GM04503 (cell line): Measurements from ENCODE around the gene DSCAM.

ENCODE experiments used
- DNase-seq: peaks from one replicate; pipeline ENCODE4 v3.0.0-alpha.2; 2012; ENCODE audit warnings: low read depth

Gene DSCAM

GRCh38 chr21:40840401-40841125, 6.4 kb downstream of the DSCAM start:
- no peak for DNase-seq

DNA sequence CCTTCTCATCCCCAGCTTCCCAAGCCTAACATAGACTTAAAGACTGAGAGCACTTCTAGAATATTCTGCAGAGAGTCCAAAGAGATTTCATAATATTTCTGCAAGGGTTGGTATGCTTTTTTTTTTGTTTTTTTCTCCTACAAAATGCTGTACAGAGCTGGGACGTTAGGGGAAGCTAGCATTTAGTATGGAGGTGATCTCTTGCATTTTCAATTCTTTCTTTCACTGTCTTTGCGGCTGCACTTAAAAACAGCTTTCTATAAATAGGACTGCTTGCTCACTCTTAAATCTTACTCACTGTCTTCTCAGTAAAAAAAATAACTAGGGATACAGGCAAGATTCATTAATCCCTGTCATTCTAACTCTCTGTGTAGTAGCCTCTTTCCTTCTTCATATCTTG, 7.4 kb downstream of the DSCAM start:
- no peak for DNase-seq

GRCh38 chr21:40837456-40837855, 9.5 kb downstream of the DSCAM start:
- DNase-seq = no peak

GRCh38 chr21:40835184-40835694, 11.7 kb downstream of the DSCAM start:
- no peak for DNase-seq

GRCh38 chr21:40833184-40833583, 13.8 kb downstream of the DSCAM start:
- no peak for DNase-seq

- no peak for DNase-seq
Observed at GRCh38 chr21:40832316-40832715, 14.6 kb downstream of the DSCAM start.

- no peak for DNase-seq
Observed at GRCh38 chr21:40830836-40831235, 16.1 kb downstream of the DSCAM start.

DNA sequence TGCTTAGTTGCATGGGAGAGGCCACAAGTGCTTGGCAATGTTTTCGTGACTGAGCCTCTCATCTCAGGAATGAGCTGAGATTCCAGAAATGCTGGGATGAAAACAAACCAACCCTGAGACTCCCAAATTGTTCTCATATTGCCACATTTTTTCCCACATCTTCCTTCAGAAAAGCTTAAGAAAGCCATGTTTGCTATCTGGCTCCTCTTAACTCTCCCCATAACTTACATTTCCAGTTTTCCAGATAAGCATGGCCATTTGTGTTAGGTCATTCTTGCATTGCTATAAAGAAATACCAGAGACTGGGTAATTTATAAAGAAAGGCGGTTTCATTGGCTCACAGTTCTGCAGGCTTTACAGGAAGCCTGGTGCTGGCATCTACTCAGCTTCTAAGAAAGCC, 17.2 kb downstream of the DSCAM start:
- DNase-seq = no peak

- no peak for DNase-seq
Observed at GRCh38 chr21:40829308-40829707, 17.6 kb downstream of the DSCAM start.

DNA sequence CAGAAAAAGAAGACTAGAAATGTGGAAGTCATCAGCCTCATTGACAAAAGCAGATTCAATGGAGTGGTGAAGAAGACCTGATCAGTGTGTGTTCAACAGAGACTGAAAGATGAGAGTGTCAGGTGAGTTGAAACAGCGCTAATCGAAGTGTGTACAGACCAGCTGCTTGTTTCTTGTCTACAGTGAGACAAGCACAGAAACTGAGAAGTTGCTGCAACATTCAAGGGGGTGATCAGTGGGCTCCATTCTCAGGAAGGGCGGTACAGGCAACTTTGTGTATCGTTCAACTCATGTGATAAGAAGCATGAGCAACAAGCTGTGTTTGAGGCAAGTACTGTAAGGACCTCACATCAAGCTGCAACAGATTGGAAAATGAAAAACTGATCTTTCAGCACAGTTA, 19.4 kb downstream of the DSCAM start:
- DNase-seq = no peak

DNA sequence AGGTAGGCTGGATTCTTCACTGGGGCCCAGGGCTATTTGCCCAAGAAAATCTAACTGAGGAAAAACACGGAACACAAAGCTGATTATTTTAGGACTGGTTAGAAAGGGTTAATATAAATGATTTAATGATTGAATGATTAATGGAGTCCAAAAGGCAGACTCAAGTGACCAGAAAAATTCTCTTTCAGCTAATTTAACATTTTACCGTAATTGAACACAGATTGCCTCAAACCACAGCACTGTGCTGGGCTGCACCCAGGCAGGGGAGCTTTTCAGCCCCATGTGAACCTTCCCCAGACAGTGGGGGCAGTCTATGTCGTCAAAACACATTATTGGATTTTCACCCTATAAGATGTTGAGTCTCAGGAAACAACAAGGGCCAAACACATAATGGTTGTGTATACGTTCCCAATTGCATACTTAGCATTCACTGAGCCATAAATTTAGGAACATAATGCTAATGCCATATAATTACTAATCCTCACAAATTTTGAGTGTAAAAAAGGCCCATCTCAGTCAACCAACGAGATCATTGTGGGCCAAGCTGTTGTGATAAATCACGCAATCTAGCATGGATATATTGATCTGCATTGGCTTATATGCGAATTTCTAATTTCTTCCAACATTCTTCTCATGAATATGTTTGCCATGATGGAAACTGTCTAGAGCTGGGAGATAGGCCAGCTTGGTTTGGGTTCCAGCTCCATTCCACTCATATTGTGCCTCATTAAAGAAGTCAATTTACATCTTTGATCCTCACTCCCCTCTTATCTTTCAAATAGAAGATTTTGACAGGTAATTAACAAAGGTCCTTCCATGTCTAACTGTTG, 27.7 kb downstream of the DSCAM start:
- no peak for DNase-seq

GRCh38 chr21:40813918-40814317, 33.0 kb downstream of the DSCAM start:
- DNase-seq = no peak

DNA sequence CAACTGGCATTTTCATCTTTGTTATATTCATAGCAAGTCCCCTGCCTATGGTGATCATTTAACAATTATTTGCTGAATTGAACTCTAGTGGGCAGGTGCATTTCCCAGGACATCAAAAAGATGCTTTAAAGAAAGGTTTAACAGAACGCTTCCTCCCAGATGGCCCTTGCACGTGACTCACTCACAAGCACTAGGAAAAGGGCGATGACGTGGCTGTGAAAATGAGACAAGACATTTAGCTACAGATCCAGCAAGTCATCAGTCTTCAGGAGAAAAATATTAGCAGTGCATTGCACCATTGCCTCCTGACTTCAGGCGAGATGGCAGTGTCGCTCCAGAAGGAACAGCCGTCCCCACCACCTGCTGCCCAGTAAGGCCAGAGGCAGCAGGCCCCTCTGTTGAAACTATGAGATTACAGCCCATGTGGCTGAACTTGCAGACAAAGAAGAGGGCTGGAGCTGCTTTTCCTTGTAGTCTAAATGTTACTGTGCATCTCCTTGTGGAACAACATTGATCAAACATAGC, 37.2 kb downstream of the DSCAM start:
- no peak for DNase-seq

GRCh38 chr21:40803101-40803500, 43.9 kb downstream of the DSCAM start:
- DNase-seq = no peak

DNA sequence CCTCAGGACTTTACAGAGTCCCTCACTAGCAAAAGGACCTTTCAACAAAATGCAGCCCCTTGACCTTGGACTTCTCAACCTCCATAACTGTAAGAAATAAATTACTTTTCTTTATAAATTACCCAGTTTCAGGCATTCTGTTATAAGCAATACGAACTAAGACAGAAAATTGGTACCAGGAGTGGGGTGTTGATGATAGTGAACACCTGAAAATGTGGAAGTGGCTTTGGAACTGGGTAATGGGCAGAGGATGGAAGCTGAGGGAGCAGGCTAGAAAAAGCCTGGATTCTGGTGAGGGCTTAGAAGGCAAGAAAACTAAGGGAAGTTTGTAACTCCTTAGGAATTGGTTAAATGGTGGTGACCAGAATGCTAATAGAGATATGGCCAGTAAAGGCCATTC, 46.8 kb downstream of the DSCAM start:
- DNase-seq = no peak

- no peak for DNase-seq
Observed at GRCh38 chr21:40797891-40798290, 49.1 kb downstream of the DSCAM start.

GRCh38 chr21:40797410-40797809, 49.5 kb downstream of the DSCAM start:
- DNase-seq = no peak

GRCh38 chr21:40796464-40796863, 50.5 kb downstream of the DSCAM start:
- no peak for DNase-seq

GRCh38 chr21:40795313-40795712, 51.6 kb downstream of the DSCAM start:
- DNase-seq = no peak

GRCh38 chr21:40792691-40793456, 54.1 kb downstream of the DSCAM start:
- DNase-seq = no peak

DNA sequence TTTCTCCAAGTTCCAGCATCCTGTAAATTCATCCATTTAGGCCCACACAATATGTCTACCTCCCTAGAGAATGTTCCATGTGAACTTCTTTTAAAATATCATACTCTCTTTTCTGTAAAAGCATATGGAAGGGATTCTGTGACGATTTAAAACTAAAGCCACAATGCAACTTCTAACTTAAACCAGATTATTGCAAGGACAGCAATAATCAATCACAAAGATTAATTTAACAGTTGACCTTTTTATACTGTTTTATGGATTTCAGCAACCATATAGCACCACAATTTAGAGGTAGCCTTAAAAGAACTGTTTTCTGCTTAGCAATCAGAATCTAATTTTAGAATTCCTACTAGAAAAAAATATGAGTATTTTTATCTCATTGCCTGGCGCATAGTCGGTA, 58.3 kb downstream of the DSCAM start:
- no peak for DNase-seq

- DNase-seq = no peak
Observed at GRCh38 chr21:40783404-40783803, 63.6 kb downstream of the DSCAM start.
